CD14-positive monocyte (primary cell): ENCODE data around the gene SCN5A. TPM values are rescaled to one million over a fixed set of nuclear protein-coding genes. Genes with fewer than 3 reads are reported as not detected.

ENCODE experiments used
- DNase-seq, 3 donors: peaks; one replicate each; pipeline ENCODE4 v3.0.0-alpha.2; 2011 to 2022
- H2AFZ ChIP-seq: 2 replicates; pipeline ENCODE4 v1.6.0; 2012; ENCODE audit warnings: mild to moderate bottlenecking, low read depth, low read length, inconsistent platforms; ENCODE audit not compliant: insufficient read depth, poor library complexity, severe bottlenecking
- H3K27ac ChIP-seq, 2 donors: 1 replicate in 1 of 2; 2 replicates in 1 of 2; pipeline ENCODE4 v1.5.1; 2012 to 2013; ENCODE audit warnings: low read length in 2 of 2, control low read depth in 1 of 2, inconsistent platforms in 1 of 2, low read depth in 1 of 2, mild to moderate bottlenecking in 1 of 2
- H3K27me3 ChIP-seq, 2 donors: one replicate each; pipeline versions ENCODE4 v1.6.0 to v1.6.1; 2011 to 2013; ENCODE audit warnings: low read length in 2 of 2; ENCODE audit not compliant: control insufficient read depth in 2 of 2, insufficient read depth in 2 of 2
- H3K36me3 ChIP-seq, 2 donors: replicated peaks in 1 of 2; 1 replicate in 1 of 2; 2 replicates in 1 of 2; pipeline versions ENCODE4 v1.5.1 to v1.6.1; 2012 to 2013; ENCODE audit warnings: low read length in 2 of 2, control low read depth in 1 of 2, inconsistent platforms in 1 of 2, mild to moderate bottlenecking in 1 of 2; ENCODE audit not compliant: insufficient read depth in 2 of 2, control insufficient read depth in 1 of 2
- H3K4me1 ChIP-seq, 2 donors: 1 replicate in 1 of 2; 2 replicates in 1 of 2; pipeline versions ENCODE4 v1.5.1 to v1.6.1; 2012 to 2013; ENCODE audit warnings: low read length in 2 of 2, control low read depth in 1 of 2, inconsistent platforms in 1 of 2, mild to moderate bottlenecking in 1 of 2, moderate library complexity in 1 of 2; ENCODE audit not compliant: insufficient read depth in 2 of 2, control insufficient read depth in 1 of 2
- H3K4me2 ChIP-seq: replicated peaks from 2 replicates; pipeline ENCODE3; 2012; ENCODE audit warnings: low read length, moderate library complexity, mild to moderate bottlenecking; ENCODE audit not compliant: poor library complexity, severe bottlenecking; ENCODE audit errors: extremely low read depth
- H3K4me3 ChIP-seq, 3 experiments: fragments of 200-600 bp in 1 of 3; sonication (generic) in 1 of 3; replicated peaks in 1 of 3; 1 replicate in 2 of 3; 2 replicates in 1 of 3; pipeline ENCODE4 v1.5.1; 2011 to 2013; ENCODE audit warnings: low read length in 3 of 3, mild to moderate bottlenecking in 3 of 3, control low read depth in 2 of 3, low read depth in 2 of 3, inconsistent platforms in 1 of 3, moderate library complexity in 1 of 3
- H3K79me2 ChIP-seq: 2 replicates; pipeline ENCODE4 v1.6.0; 2012; ENCODE audit warnings: mild to moderate bottlenecking, control low read depth, inconsistent platforms, low read length, moderate library complexity; ENCODE audit not compliant: insufficient read depth
- H3K9ac ChIP-seq: 2 replicates; pipeline ENCODE4 v1.6.0; 2017; ENCODE audit warnings: low read length, mild to moderate bottlenecking; ENCODE audit not compliant: insufficient read depth, poor library complexity, severe bottlenecking
- H3K9me3 ChIP-seq, 2 donors: replicated peaks in 1 of 2; 1 replicate in 1 of 2; 2 replicates in 1 of 2; pipeline versions ENCODE4 v1.5.1 to v1.6.1; 2012 to 2013; ENCODE audit warnings: low read length in 2 of 2, control low read depth in 1 of 2; ENCODE audit not compliant: control insufficient read depth in 1 of 2, insufficient read depth in 1 of 2
- H4K20me1 ChIP-seq: 2 replicates; pipeline ENCODE4 v1.6.0; 2012; ENCODE audit warnings: mild to moderate bottlenecking, low read length, control low read depth, moderate library complexity; ENCODE audit not compliant: insufficient read depth
- H3K27ac Mint-ChIP-seq, 7 donors: one replicate each; pipeline ENCODE4 v1.8.0; 2020; ENCODE audit warnings: mild to moderate bottlenecking in 7 of 7, mixed read lengths in 7 of 7, moderate library complexity in 6 of 7, inconsistent platforms in 2 of 7
- H3K27me3 Mint-ChIP-seq, 3 donors: one replicate each; pipeline ENCODE4 v1.8.0; 2021 to 2022; ENCODE audit warnings: low read depth in 3 of 3, mild to moderate bottlenecking in 3 of 3, mixed read lengths in 3 of 3, moderate library complexity in 3 of 3, inconsistent platforms in 1 of 3
- H3K36me3 Mint-ChIP-seq, 2 donors: one replicate each; pipeline ENCODE4 v1.8.0; 2020; ENCODE audit warnings: mixed read lengths in 2 of 2, inconsistent platforms in 1 of 2, mild to moderate bottlenecking in 1 of 2
- H3K4me1 Mint-ChIP-seq: one replicate; pipeline ENCODE4 v1.8.0; 2020; ENCODE audit warnings: mild to moderate bottlenecking, mixed read lengths
- H3K4me3 Mint-ChIP-seq, 2 donors: one replicate each; pipeline ENCODE4 v1.8.0; 2020; ENCODE audit warnings: mild to moderate bottlenecking in 2 of 2, mixed read lengths in 2 of 2, moderate library complexity in 1 of 2
- H3K9me3 Mint-ChIP-seq, 7 donors: one replicate each; pipeline ENCODE4 v1.8.0; 2020 to 2022; ENCODE audit warnings: mixed read lengths in 7 of 7, mild to moderate bottlenecking in 6 of 7, moderate library complexity in 6 of 7, inconsistent platforms in 2 of 7
- WGBS: methylation state at CpG from one replicate; pipeline ENCODE4 v1.1.5; 2013; ENCODE audit warnings: missing lambda C conversion rate; ENCODE audit not compliant: insufficient coverage; 5-methylcytosine and 5-hydroxymethylcytosine counted together
- intact Hi-C, 2 donors: fragments of 100-400 bp; cut with micrococcal nuclease; formaldehyde crosslinking; loops; one replicate each; pipeline versions ENCODE4 v1.15.0 to v1.15.1; 2023
- polyA plus RNA-seq, 3 donors: library from polyadenylated mRNA; depleted of rRNA in 1 of 3; unstranded in 2 of 3; stranded (reverse) in 1 of 3; fragments of 300-500 nt in 2 of 3; fragments of >200 nt in 1 of 3; fragmentation: Illumina TruSeq in 2 of 3; gene quantifications; 1 replicate in 2 of 3; 2 replicates in 1 of 3; pipeline ENCODE4 v1.2.3, GENCODE V29; 2012 to 2021
- TF ChIP-seq, protein P1 (sequence below): fragments of 200-600 bp; IDR thresholded peaks from one replicate; pipeline ENCODE4 v1.8.0; 2022; ENCODE audit warnings: antibody characterized with exemption, mild to moderate bottlenecking

Gene SCN5A
- polyA plus RNA-seq, 3 donors: not detected

DNA sequence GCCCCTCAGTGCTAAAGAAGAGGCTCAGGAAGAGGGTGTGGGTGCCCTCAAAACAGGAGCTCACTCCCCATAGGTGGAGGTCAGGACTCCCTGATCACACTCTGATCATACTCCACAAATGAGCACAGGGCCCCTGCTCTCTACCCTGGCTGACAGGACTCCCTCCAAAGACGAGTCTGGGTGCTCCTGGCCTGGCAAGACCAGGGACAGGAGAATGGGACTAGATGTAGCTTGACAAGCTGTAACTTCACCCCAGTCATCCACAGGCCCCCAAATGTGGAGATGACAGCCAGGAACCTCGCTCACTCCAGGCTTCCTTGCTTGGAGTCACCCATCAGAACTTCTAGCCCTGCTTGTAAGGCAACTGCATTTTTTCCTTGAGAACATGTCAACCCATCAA lies 11.1 kb downstream of the SCN5A start:
- H3K9me3 Mint-ChIP-seq: no peaks in the 10 kb centered on the region

DNA sequence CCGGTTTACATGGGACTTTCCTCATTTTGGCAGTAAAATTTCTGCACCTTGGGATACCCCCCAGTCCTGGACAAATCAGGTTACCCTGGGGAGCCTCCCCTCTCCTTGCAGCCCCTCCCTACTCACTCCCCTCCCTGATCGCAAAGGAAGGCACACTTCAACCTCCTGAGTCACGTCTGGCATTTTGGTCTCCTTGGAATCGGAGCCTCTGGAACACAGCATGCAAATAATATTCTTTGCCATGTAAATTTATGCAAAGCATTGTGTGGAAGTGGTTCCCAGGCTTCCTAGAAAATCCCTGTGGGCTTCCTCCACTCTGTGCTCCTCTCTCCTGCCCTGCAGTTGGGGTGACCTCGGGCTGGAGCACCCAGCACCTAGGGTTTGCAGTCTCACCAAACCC lies 11.6 kb downstream of the SCN5A start:
- Mint-ChIP-seq H3K9me3 (no peaks in the 10 kb centered on the region), H3K4me1 (no peaks in the 10 kb centered on the region), H3K36me3 (no peaks in the 10 kb centered on the region), H3K27me3 (peaks cover 2 to 14% (median 11%) of the 10 kb centered on the region in 3 donors), H3K4me3 (no peak overlapping the region), H3K27ac (no peak overlapping the region)
- H3K9ac ChIP-seq: no peak overlapping the region
- intact Hi-C loops: no loop called here
- no peaks in the 10 kb centered on the region for H3K79me2 ChIP-seq
- H3K4me1 ChIP-seq: no peaks in the 10 kb centered on the region
- no peaks in the 10 kb centered on the region for H3K9me3 ChIP-seq
- no peak overlapping the region for H2AFZ ChIP-seq
- WGBS: no CpG with 5 or more reads among the region's 5 CpGs
- H4K20me1 ChIP-seq: no peaks in the 10 kb centered on the region
- DNase-seq: no peak
- no peaks in the 10 kb centered on the region for H3K27me3 ChIP-seq
- no peak overlapping the region for H3K27ac ChIP-seq
- no peak overlapping the region for H3K4me3 ChIP-seq
- TF ChIP-seq, protein P1, sequence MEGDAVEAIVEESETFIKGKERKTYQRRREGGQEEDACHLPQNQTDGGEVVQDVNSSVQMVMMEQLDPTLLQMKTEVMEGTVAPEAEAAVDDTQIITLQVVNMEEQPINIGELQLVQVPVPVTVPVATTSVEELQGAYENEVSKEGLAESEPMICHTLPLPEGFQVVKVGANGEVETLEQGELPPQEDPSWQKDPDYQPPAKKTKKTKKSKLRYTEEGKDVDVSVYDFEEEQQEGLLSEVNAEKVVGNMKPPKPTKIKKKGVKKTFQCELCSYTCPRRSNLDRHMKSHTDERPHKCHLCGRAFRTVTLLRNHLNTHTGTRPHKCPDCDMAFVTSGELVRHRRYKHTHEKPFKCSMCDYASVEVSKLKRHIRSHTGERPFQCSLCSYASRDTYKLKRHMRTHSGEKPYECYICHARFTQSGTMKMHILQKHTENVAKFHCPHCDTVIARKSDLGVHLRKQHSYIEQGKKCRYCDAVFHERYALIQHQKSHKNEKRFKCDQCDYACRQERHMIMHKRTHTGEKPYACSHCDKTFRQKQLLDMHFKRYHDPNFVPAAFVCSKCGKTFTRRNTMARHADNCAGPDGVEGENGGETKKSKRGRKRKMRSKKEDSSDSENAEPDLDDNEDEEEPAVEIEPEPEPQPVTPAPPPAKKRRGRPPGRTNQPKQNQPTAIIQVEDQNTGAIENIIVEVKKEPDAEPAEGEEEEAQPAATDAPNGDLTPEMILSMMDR: no peak
- H3K36me3 ChIP-seq: no peaks in the 10 kb centered on the region
- H3K4me2 ChIP-seq: no peak overlapping the region

More for the DNA sequence above, 11.1 kb downstream of the SCN5A start:
- Histone ChIP-seq H3K9ac (no peak overlapping the region), H3K27ac (no peak overlapping the region), H3K4me3 (no peak overlapping the region), H3K4me2 (no peak overlapping the region), H2AFZ (no peak overlapping the region), H3K4me1 (no peaks in the 10 kb centered on the region), H3K9me3 (no peaks in the 10 kb centered on the region), H3K27me3 (no peaks in the 10 kb centered on the region), H4K20me1 (no peaks in the 10 kb centered on the region), H3K79me2 (no peaks in the 10 kb centered on the region), H3K36me3 (no peaks in the 10 kb centered on the region)
- H3K27ac Mint-ChIP-seq: no peak overlapping the region
- 89% methylated on average over 1 of the region's 2 CpGs for WGBS
- H3K4me3 Mint-ChIP-seq: no peak overlapping the region
- no peaks in the 10 kb centered on the region for H3K4me1 Mint-ChIP-seq
- no peaks in the 10 kb centered on the region for H3K36me3 Mint-ChIP-seq
- no peak for DNase-seq
- TF ChIP-seq, protein P1: no peak
- intact Hi-C loops: no loop called here
- peaks cover 2 to 14% (median 12%) of the 10 kb centered on the region in 3 donors for H3K27me3 Mint-ChIP-seq
